NCI-H82 (cell line): ENCODE data around the gene CD52.
A peak's percentile ranks its signal among the peaks of the same experiment; 100 is the strongest.

Source experiments
- DNase-seq: peaks from one replicate; lab custom pipeline; 2025; lab: John Stamatoyannopoulos, UW

CD52 gene, protein sequence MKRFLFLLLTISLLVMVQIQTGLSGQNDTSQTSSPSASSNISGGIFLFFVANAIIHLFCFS

DNA sequence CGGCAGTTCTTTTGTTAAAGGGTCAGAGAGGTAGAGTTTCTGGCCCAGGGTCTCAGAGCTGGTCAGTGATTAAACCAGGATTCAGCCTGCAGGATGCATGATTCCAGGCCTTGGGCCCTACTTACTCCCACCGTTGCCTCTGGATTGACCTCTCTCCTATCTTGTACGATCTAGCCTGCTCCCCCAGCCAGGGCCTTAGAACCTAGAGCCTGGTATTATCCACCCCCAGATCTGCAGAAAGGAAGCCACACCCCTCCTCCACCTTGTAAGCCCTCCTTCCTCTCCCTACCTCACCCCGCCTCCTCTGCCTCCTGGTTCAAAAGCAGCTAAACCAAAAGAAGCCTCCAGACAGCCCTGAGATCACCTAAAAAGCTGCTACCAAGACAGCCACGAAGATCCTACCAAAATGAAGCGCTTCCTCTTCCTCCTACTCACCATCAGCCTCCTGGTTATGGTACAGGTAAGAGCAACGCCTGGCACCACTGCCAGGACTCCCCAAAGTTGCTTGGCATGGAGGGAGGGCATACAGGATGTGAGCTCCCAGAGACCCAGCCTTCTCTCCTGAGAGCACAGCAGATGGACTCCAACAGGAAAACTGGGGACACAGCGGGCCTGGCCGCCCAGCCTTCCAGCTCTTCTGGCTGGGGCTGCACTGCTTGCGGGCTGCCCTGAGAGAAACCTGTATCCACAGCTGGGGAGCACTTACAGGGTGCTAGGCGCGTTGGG, at the start of gene CD52:
TSS of gene CD52 (plus strand) at position 347 of the 726 bp plus-strand sequence. CDS start at position 407, 60 bp downstream.
- peak; percentile 55 for DNase-seq

DNA sequence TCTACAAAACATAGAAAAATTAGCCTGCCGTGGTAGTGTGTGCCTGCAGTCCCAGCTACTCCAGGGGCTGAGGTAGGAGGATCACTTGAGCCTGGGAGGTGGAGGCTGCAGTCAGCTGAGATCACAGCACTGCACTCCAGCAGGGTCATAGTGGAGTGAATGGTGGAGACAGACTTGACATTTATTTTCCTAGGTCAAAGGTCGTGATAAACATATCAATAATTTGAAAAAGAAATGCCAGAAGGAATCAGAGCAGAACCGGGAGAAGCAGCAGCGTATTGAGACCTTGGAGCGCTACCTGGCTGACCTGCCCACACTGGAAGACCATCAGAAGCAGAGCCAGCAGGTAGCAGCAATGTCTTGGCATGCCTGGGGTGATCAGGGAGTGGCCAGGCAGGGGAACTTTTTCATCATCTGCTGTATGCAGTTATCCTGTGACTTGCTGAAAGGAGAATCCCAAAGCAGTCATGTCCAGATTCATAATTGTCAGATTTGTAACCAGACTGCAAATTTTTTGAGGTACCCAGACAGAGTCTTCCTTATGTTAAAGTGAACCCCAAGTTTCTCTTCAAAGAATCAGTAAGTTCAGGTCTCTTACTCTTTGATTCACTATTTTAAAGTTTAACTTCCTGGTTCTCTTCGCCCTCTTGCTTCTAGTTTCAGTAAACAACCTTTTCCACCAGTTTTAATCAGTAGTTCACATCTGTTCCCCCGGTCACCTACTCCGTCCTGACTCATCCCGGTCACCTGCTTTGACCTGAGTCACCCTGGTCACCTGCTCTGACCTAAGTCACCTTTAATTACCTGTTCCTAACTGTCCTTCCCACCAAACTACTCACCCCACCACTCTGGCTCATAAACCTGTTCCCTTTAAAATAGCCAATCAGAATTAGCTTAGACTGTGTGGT, 49.2 kb upstream of the CD52 start:
- DNase-seq: no peak

DNA sequence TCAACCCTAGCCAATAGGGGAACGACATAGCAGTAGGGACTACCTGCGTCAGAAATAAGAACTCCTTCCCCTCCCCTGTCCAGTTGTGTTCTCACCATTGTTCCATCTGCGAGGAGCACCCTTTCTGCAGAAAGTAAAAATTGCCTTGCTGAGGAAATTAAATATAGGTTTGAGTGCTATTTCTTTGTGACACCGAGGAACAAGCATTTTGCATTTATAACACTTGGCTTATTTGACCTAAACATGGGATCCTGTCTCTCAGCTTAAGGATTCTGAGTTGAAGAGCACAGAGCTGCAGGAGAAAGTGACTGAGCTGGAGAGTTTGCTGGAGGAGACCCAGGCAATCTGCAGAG, 48.6 kb upstream of the CD52 start:
- DNase-seq: no peak

DNA sequence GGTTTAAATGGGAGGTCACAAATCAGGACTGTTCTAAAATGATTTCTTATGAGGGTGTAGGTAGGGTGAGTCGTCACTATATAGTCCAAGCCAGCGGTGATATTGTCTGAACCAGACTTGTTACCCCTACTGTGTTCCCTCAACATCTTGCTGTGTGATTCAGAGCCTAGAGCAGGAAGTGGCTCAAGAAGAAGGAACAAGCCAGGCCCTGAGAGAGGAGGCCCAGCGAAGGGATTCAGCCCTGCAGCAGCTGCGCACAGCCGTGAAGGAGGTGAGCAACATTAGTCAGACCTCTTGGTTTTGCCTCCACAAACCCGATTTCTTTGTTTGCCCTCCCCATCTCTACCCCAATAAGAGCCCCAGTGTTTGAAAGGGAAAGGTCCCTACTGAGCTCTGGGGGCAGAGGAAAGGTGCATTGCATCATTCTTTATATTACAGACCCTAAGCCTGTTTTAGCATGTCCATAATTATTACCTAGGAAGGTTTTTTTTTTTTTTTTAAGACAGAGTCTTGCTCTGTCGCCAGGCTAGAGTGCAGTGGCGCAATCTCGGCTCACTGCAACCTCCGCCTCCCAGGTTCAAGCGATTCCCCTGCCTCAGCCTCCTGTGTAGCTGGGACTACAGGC, 42.8 kb upstream of the CD52 start:
- no peak for DNase-seq

DNA sequence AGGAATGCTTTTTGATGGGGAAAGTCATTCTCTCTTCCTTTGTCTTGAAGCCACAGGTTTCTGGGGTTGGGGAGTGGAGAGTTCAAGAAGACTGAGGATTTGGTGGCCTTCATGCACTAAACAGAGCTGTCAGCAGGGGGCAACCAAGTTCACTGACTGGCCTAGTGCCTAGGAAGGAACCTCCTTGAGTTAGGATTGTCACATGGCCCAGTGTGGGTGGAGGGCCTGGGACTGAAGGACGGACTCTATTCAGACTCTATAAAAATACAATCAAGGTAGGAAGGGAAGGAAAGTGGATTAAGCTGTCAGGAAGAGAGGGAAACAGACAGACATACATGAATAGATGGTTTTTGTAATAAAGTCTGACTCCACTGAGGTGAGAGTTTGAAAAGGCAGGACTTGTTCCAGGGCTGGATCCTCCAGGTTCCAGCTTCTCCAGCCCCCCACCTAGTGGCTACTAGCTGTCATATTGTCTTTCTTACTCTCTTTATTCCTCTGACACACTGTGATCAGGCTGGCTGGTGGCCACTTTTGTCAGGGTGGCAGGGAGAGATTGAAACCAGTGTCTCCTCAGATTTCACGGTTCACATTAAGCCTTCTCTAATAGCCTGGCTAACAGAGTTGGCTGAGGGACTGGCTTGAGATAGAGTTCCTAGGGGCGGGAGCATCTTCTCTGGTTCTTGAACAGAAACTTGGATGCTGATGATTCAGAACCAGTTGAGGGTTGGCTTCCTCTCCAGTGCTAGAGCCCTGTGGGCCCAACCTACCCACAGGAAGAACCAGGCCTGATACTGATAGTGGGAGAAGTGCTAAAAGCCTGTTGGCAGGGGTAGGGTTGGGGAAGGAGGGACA, 42.0 kb upstream of the CD52 start:
- peak; percentile 91 for DNase-seq

DNA sequence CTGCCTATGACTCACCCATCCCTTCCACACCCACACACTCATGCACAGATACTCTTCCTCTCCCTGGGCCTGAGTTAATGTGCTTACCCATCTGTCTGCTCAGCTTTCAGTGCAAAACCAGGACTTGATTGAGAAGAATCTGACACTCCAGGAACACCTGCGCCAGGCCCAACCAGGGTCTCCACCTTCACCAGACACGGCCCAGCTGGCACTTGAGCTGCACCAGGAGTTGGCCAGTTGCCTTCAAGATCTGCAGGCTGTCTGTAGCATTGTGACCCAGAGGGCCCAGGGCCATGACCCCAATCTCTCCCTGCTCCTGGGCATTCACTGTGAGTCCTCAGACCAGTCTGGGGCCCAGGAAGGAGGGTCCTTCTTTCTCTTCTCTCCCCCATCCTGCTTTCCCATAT, 41.3 kb upstream of the CD52 start:
- peak; percentile 40 for DNase-seq

DNA sequence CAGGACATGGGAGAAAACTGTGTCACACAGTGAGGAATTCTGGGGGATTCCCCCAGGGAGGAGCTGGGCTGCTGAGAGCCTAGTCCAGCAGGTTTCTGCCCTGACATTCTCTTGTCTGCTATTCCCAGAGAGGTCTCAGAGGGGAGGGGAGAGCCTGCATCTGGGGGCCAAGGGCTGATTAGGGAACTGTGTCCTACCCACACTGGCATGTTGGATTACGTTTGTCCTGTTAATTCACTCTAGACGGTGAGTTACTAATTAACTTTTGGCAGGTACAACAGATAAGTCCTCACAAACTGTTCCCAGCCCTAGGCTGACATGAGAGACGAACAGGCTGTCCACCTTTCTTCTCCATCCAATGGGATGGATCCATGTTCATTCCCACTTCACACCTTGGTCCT, 40.5 kb upstream of the CD52 start:
- DNase-seq: no peak

DNA sequence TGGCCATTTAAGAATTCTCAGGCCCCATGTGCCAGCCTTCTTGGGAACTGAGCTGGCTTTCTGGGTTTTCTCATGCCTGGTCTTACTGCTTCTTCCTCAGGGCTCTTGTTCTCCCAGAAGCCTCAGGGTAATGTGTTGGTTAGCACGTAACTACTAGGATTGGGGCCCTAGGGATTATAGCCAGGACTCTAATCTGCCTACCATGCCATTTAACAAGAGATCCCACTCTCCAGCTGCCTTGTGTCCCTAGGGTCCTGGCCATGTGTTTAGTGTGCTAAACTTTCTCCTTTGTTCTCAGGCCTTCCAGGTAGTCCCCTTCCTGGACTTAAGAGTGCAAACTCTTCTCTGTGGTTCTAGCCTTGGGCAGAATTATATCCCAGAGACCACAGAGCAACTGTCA, 40.0 kb upstream of the CD52 start:
- peak; percentile 94 for DNase-seq

DNA sequence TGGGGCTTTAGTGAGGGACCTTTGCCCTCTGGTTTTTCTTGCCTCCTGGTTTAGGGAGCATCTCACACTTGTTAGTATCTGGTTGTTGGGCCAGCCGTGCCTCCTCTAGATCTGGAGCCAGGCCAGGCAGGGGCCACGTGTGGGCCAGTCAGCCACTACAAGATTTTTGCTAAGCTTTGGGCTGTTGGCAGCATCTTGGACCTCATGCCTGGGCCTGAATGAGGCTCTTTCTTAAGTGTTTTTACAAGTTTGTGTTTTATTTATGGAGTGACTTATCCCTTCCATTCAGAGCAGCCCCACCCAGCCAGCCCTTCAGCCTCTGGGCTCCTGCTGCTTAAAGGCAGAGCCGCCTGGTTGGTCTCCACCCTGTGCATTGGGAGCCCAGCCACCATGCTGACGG, 39.5 kb upstream of the CD52 start:
- no peak for DNase-seq

DNA sequence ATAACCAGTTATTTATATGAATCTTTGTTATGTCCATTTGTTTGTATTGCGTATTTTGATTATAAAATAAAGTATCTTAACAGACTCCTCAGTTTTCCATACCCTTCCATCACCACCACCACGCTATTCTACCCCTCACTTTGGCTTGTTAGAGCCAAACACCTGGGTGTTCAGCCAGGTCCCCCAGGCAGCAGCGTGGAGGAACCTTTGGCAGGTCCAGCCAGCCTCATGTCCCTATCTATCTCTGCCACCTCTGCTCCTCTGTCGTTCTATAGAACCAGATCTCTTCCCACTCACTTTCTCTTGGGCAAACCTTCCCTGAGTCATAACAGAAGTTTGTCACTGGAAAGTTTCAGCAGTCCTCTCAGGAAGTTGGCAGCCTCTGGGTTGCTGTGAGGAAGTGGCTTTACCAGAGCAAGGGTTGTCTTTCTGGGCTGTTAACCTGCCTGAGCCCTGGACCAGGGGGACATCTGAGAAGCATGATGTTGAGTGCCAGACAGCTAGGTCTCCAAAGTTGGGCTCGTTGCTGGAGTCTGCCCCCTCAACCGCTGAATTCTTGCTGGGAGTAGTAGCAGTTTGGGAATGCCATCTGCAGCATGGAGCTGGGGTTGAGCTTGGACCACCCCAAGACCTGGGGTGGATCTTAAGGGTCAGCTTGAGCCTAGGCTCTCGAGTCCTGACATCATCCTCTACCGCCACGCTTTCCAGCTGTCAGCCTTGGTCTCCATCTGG, 38.9 kb upstream of the CD52 start:
- DNase-seq: peak; percentile 92

DNA sequence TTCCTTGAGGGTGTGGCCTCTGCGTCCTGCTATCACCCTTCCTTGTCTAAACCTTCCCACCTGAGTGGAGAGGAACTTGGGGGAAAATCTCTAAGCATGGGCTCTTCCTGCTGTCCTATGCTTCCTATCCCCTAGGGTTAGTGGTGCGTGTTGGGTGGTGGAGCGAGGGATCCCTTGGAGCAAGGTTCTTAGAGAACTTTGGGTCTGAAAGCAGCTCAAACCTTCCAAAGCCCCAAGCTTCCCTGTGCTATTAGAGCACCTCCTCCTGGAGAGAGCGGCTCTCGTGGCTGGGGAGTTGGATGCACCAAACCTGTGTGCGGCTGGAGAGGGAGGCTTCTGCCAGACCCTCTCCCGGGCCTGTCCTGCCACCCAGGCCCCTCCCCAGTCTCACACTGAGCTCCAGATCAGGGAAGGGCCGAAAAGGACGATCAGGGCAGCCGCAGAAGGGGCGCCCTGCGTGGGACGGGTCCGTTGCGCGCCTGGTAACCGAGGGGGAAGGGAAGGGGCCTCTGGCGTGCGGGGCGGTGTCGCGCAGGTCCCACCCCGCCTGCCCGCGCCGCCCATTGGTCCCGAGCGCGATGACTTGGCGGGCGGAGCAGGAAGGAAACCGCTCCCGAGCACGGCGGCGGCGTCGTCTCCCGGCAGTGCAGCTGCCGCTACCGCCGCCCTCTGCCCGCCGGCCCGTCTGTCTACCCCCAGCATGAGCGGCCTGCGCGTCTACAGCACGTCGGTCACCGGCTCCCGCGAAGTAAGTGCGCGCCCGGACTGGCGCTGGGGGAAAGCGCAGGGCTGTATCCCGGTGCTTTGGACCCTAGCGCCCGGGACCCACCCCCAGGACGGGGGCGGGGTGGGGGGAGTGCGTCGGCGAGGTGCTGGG, 38.1 kb upstream of the CD52 start, which contains the start of gene SH3BGRL3:
TSS of gene SH3BGRL3 (plus strand) at position 631 of the 877 bp plus-strand sequence. CDS start at position 701, 70 bp downstream.
- peak; percentile 92 for DNase-seq

DNA sequence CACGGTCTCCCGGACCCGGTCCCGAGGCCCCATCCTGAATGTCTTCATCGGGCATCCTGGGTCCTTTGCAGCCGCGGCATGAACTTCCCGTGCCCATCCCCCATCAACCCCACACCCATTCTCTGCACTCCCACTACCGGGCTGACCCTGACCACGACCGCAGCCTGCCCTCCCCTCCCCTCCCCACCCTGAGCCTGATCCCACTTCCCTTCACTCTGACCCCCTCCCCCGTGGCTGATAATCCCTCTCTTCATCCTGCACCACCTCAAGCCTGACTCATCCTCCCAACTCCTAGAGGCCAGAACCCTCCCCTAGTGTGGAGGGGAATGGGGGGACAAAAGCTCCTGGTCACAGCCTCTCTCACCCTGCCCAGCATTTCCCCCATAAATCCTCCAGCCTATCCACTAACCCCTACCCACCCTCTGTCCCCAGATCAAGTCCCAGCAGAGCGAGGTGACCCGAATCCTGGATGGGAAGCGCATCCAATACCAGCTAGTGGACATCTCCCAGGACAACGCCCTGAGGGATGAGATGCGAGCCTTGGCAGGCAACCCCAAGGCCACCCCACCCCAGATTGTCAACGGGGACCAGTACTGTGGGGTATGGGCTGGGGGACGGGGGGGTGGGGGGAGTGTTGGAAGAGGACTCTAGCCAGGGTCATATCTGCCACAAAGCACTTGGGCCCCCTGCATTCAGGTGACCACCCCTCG, 37.3 kb upstream of the CD52 start:
- peak; percentile 77 for DNase-seq

DNA sequence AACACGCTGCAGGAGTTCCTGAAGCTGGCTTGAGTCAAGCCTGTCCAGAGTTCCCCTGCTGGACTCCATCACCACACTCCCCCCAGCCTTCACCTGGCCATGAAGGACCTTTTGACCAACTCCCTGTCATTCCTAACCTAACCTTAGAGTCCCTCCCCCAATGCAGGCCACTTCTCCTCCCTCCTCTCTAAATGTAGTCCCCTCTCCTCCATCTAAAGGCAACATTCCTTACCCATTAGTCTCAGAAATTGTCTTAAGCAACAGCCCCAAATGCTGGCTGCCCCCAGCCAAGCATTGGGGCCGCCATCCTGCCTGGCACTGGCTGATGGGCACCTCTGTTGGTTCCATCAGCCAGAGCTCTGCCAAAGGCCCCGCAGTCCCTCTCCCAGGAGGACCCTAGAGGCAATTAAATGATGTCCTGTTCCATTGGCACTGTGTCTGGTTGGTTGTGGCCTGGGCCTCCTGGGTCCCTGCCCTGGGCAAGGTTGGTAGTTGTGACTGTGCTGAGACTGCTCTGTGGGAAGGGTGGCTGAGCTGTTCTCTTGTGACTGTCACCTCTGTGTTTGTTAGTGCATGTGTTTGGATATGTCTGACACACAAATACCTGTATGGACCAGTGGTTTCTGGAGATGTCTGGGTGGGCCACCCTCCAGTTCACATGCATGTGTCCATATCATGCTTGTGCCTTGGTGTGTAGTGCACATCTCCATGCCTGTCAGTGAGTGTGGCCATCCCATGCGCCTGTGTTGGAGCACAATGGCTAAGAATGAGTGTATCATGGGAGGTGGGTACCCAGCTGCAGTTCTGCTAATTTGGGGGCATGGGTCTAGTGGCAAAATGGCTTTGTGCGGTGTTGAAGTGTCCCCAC, 36.4 kb upstream of the CD52 start:
- no peak for DNase-seq

DNA sequence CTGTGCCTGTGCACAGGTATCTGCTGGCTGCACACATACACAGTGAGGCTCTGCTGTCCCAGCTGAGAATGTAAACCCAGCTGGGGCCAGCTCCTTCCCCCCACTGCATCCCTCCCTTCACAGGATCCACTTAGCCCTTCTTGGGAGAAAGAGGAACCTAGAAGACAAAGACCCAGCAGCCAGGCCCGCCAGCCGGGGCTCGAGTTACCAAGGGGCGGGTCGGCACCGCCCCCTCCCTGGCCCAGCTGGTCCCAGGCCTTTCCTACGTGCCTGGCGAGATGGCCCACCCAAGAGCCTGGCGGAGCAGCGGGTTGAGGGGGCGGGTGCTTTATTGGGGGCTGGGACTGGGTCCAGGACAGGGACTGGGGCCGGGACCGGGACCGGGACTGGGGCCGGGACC, 35.8 kb upstream of the CD52 start:
- DNase-seq: peak; percentile 28

DNA sequence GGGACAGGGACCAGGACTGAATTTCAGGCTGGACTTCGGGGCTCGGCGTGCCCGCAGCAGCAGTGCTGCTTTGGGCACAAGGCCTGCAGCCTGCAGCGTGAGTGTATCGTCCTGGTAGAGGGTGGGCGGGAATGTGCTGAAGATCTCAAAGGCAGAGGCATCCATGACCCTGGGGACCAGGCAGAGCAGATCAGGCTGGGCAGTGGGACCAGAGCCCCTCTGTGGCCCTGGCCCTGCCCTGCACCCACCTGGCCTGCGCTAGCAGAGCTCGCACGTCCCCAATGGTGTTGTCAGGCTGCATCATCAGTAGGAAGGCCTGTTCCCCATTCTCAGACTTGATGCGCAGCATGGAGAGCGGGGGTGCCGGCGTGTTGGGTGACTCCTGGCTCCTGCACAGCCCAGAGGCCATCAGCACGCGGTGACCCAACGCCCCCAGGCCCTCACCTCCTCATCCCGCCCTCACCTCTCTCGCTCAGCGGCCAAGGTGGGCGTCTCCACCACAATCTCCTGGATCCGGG, 35.3 kb upstream of the CD52 start:
- DNase-seq: no peak

DNA sequence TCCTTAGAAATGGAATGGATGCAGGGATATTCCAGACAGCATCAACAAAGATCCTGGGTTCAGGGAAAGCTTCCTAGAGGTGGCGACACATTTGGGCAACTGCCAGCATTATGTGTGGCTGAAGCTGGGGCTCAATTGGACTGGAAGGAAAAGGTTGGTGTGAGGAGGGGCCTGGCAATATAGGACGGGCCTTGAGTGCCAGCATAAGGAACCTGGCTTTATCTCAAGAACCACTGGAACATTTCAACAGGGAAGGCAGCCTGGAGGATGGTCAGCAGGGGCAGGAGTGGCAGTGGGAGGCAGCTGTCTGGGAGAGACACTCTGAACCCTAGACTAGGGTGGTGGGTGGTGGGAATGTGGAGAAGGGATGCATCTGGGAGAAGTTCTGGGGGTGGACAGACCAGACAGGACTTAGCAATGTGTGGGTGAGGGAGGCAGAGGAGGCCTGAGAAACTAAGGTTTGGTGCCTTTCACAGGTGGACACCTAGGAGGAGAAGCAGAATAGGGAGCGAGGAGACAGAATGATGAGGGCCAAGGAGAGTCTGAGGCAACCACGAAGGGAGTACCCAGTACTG, 34.4 kb upstream of the CD52 start:
- no peak for DNase-seq

DNA sequence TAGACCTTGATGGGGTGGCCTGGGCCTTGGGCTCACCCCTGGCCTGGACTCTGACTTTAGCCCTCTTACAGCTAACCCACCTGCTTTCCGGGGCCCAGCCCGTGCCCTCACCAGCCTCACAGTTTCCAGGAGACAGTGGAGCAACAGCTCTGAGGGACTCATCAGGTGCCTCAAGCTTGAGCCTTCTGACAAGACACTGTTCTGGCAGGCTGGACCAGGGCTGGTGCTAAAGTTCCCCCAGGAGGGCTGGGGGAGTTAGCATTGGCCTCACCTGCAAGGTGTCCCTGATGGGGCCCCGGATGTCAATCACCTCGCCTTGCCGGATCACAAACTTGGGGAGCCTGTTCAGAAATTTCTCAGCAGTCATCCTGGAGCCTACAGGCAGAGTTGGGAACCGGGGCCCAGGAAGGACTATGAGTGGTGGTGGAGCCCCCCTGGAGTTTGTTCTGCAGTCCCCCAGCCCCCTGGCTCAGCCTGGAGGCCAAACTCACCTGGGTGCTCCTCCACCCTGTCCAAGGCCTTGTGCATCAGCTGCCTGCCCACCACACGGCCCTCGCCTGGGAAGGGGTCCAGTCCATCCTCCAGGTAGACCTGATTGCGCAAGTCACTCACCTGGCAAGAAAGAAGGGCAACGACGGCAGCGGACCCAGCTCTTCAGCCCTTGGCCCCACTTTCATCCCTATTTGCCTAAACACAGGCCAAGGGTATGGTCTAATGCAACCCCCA, 33.7 kb upstream of the CD52 start:
- no peak for DNase-seq
